ENCODE data around the gene CDH4.

DNA sequence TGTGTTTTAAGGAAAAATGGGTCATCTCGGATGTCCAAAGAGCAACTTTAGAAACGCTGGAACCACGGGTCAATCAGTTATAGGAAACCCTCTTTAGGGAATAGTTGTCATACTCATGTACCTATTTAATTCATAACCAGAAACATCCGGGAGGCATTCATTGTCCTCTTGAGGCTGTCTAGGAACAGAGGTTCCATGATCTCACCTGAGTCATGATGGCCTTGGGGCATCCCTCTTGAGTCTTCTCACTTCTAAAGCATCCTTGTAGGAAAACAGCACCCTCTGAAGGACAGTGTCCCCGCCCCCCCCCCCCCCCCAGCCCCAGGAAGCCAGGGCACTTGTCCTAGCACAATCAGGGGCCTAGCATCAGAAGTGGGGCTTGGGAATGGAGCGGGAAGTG, 46.3 kb upstream of the CDH4 start:
- TF ChIP-seq POLR2A (IDR thresholded peaks at IDR 0.05) (no peak), POLR2AphosphoS5 (IDR thresholded peaks at IDR 0.05) (no peak), EP300 (IDR thresholded peaks at IDR 0.05) (no peak)
- TF ChIP-seq, protein P1, sequence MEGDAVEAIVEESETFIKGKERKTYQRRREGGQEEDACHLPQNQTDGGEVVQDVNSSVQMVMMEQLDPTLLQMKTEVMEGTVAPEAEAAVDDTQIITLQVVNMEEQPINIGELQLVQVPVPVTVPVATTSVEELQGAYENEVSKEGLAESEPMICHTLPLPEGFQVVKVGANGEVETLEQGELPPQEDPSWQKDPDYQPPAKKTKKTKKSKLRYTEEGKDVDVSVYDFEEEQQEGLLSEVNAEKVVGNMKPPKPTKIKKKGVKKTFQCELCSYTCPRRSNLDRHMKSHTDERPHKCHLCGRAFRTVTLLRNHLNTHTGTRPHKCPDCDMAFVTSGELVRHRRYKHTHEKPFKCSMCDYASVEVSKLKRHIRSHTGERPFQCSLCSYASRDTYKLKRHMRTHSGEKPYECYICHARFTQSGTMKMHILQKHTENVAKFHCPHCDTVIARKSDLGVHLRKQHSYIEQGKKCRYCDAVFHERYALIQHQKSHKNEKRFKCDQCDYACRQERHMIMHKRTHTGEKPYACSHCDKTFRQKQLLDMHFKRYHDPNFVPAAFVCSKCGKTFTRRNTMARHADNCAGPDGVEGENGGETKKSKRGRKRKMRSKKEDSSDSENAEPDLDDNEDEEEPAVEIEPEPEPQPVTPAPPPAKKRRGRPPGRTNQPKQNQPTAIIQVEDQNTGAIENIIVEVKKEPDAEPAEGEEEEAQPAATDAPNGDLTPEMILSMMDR (IDR thresholded peaks at IDR 0.05) = no peak

All from upper lobe of left lung (tissue), 4 donors.